Occipital lobe (tissue), 2 donors: ENCODE results near the gene CABP1. TPM values are rescaled to one million over a fixed set of nuclear protein-coding genes. Genes with fewer than 3 reads are reported as not detected.
A peak's percentile ranks its signal among the peaks of the same experiment; 100 is the strongest.
"Not testable (repeated sequence)": the region's sequence is repeated elsewhere in the genome, so short reads cannot be mapped to it uniquely, and the experiment has no call there.

Source experiments
- DNase-seq: peaks from one replicate; lab custom pipeline; 2025; lab: John Stamatoyannopoulos, UW
- total RNA-seq: library from RNA; depleted of rRNA; stranded (reverse); fragments of >200 nt; gene quantifications from one replicate; pipeline ENCODE4 v1.2.3, GENCODE V29; 2014

CABP1 gene
- 3.1 TPM for total RNA-seq

- DNase-seq = peak; percentile 35
Observed at GRCh38 chr12:120639771-120640721, at the start of gene CABP1. TSS of gene CABP1 (plus strand) at chr12:120640626. CDS start at chr12:120640686, 60 bp downstream.

- DNase-seq = no peak
Observed at GRCh38 chr12:120590741-120591407, 49.6 kb upstream of the CABP1 start.

GRCh38 chr12:120592121-120593049 lies 48.0 kb upstream of the CABP1 start:
- no peak for DNase-seq

- DNase-seq = no peak
Observed at GRCh38 chr12:120596901-120597300, 43.5 kb upstream of the CABP1 start.

- no peak for DNase-seq
Observed at GRCh38 chr12:120597861-120598260, 42.6 kb upstream of the CABP1 start.

- no peak for DNase-seq
Observed at GRCh38 chr12:120598674-120599463, 41.6 kb upstream of the CABP1 start.

- no peak for DNase-seq
Observed at GRCh38 chr12:120599672-120600552, 40.5 kb upstream of the CABP1 start.

GRCh38 chr12:120602416-120602815 lies 38.0 kb upstream of the CABP1 start:
- DNase-seq = not testable (repeated sequence)

GRCh38 chr12:120610560-120610959 lies 29.9 kb upstream of the CABP1 start:
- DNase-seq = no peak

- DNase-seq = not testable (repeated sequence)
Observed at GRCh38 chr12:120611534-120611933, 28.9 kb upstream of the CABP1 start.

GRCh38 chr12:120614848-120615247 lies 25.6 kb upstream of the CABP1 start:
- DNase-seq = no peak

- not testable (repeated sequence) for DNase-seq
Observed at GRCh38 chr12:120617193-120617592, 23.2 kb upstream of the CABP1 start.

GRCh38 chr12:120617767-120618166 lies 22.7 kb upstream of the CABP1 start:
- DNase-seq = not testable (repeated sequence)

- DNase-seq = peak; percentile 71
Observed at GRCh38 chr12:120618954-120619615, 21.3 kb upstream of the CABP1 start.

- no peak for DNase-seq
Observed at GRCh38 chr12:120620624-120621023, 19.8 kb upstream of the CABP1 start.

GRCh38 chr12:120625557-120626419 lies 14.6 kb upstream of the CABP1 start:
- DNase-seq = no peak

- DNase-seq = no peak
Observed at GRCh38 chr12:120628919-120629318, 11.5 kb upstream of the CABP1 start.
